Liver (tissue), 9 donors: Measurements from ENCODE around the gene FYTTD1. TPM values are rescaled to one million over a fixed set of nuclear protein-coding genes. Genes with fewer than 3 reads are reported as not detected.

Source experiments
- DNase-seq: peaks from one replicate; pipeline ENCODE4 v3.0.0-alpha.2; 2017; ENCODE audit warnings: low spot score
- H3K27ac ChIP-seq, 2 donors: one replicate each; pipeline ENCODE4 v1.7.0; 2013; ENCODE audit warnings: inconsistent platforms in 2 of 2, low read length in 2 of 2, control low read depth in 1 of 2, low read depth in 1 of 2, mild to moderate bottlenecking in 1 of 2
- H3K27me3 ChIP-seq, 4 donors: one replicate each; pipeline versions ENCODE4 v1.6.1 to v1.7.0; 2013; ENCODE audit warnings: low read length in 3 of 4, inconsistent platforms in 1 of 4, mild to moderate bottlenecking in 1 of 4, moderate library complexity in 1 of 4; ENCODE audit not compliant: control insufficient read depth in 4 of 4, insufficient read depth in 4 of 4
- H3K36me3 ChIP-seq, 4 donors: one replicate each; pipeline versions ENCODE4 v1.6.1 to v1.7.0; 2013; ENCODE audit warnings: low read length in 3 of 4, mild to moderate bottlenecking in 3 of 4, low read depth in 1 of 4, moderate library complexity in 1 of 4; ENCODE audit not compliant: control insufficient read depth in 4 of 4, insufficient read depth in 3 of 4
- H3K4me1 ChIP-seq, 4 donors: one replicate each; pipeline versions ENCODE4 v1.6.1 to v1.7.0; 2013; ENCODE audit warnings: low read length in 3 of 4, mild to moderate bottlenecking in 3 of 4, moderate library complexity in 1 of 4; ENCODE audit not compliant: control insufficient read depth in 4 of 4, insufficient read depth in 4 of 4
- H3K4me3 ChIP-seq, 3 donors: one replicate each; pipeline versions ENCODE4 v1.6.1 to v1.7.0; 2013; ENCODE audit warnings: low read length in 3 of 3, control low read depth in 1 of 3, low read depth in 1 of 3, mild to moderate bottlenecking in 1 of 3
- H3K9ac ChIP-seq, 2 donors: one replicate each; pipeline ENCODE4 v1.7.0; 2013; ENCODE audit warnings: low read length in 2 of 2, mild to moderate bottlenecking in 2 of 2, moderate library complexity in 2 of 2, control low read depth in 1 of 2, low read depth in 1 of 2
- H3K9me3 ChIP-seq, 4 donors: one replicate each; pipeline versions ENCODE4 v1.6.1 to v1.7.0; 2013; ENCODE audit warnings: low read length in 3 of 4; ENCODE audit not compliant: control insufficient read depth in 4 of 4
- EGR1 ChIP-seq, 2 donors: IDR thresholded peaks; 2 replicates each; pipeline ENCODE4 v1.6.1; 2016 to 2018; ENCODE audit warnings: antibody characterized with exemption in 2 of 2, low read depth in 2 of 2
- FOXA1 ChIP-seq: IDR thresholded peaks from 2 replicates; pipeline ENCODE4 v1.6.1; 2016; ENCODE audit warnings: antibody characterized with exemption
- FOXA2 ChIP-seq: IDR thresholded peaks from 2 replicates; pipeline ENCODE4 v1.6.1; 2016; ENCODE audit warnings: antibody characterized with exemption
- GABPA ChIP-seq, 2 donors: IDR thresholded peaks in 1 of 2; conservative IDR thresholded peaks in 1 of 2; 2 replicates each; pipeline ENCODE4 v1.6.1; 2016; ENCODE audit warnings: antibody characterized with exemption in 2 of 2, mild to moderate bottlenecking in 1 of 2, moderate library complexity in 1 of 2
- HNF4G ChIP-seq: IDR thresholded peaks from 2 replicates; pipeline ENCODE4 v1.6.1; 2016; ENCODE audit warnings: antibody characterized with exemption
- JUND ChIP-seq, 2 donors: IDR thresholded peaks; 2 replicates each; pipeline ENCODE4 v1.6.1; 2016; ENCODE audit warnings: antibody characterized with exemption in 2 of 2
- NR2F2 ChIP-seq: IDR thresholded peaks from 2 replicates; pipeline ENCODE4 v1.6.1; 2016; ENCODE audit warnings: antibody characterized with exemption
- RAD21 ChIP-seq, 2 donors: IDR thresholded peaks; 2 replicates each; pipeline ENCODE4 v1.6.1; 2016; ENCODE audit warnings: antibody characterized with exemption in 2 of 2, mild to moderate bottlenecking in 2 of 2
- RXRA ChIP-seq, 2 donors: IDR thresholded peaks; 2 replicates each; pipeline ENCODE4 v1.6.1; 2017 to 2018; ENCODE audit warnings: antibody characterized with exemption in 2 of 2, mild to moderate bottlenecking in 1 of 2
- SP1 ChIP-seq: IDR thresholded peaks from 2 replicates; pipeline ENCODE4 v1.6.1; 2018; ENCODE audit warnings: antibody characterized with exemption, mild to moderate bottlenecking
- TAF1 ChIP-seq: conservative IDR thresholded peaks from 2 replicates; pipeline ENCODE4 v1.6.1; 2016; ENCODE audit warnings: antibody characterized with exemption, mild to moderate bottlenecking
- YY1 ChIP-seq: IDR thresholded peaks from 2 replicates; pipeline ENCODE4 v1.6.1; 2016; ENCODE audit warnings: antibody characterized with exemption, mild to moderate bottlenecking
- ZBTB33 ChIP-seq: IDR thresholded peaks from 2 replicates; pipeline ENCODE4 v1.6.1; 2016; ENCODE audit warnings: antibody characterized with exemption
- WGBS: extraction: QIAGEN DNeasy Blood & Tissue Kit; methylation state at CpG from one replicate; pipeline ENCODE4 v1.1.7; 2013; 5-methylcytosine and 5-hydroxymethylcytosine counted together
- polyA plus RNA-seq, 2 donors: library from polyadenylated mRNA; stranded (reverse) in 1 of 2; unstranded in 1 of 2; fragments of 200-250 nt in 1 of 2; fragments of >200 nt in 1 of 2; fragmentation: Nextera tagmentation in 1 of 2; extraction: Ambion mirVana in 1 of 2; gene quantifications; one replicate each; pipeline versions ENCODE4 v1.2.1 to v1.2.3, GENCODE V29; 2013 to 2015
- total RNA-seq, 2 donors: library from RNA; depleted of rRNA; stranded (reverse); fragments of >200 nt; gene quantifications; one replicate each; pipeline ENCODE4 v1.2.3, GENCODE V29; 2014
- TF ChIP-seq, protein P1 (sequence below): IDR thresholded peaks from 2 replicates; pipeline ENCODE4 v1.6.1; 2016; ENCODE audit warnings: antibody characterized with exemption, mild to moderate bottlenecking
- TF ChIP-seq, protein P2 (sequence below): IDR thresholded peaks from 2 replicates; pipeline ENCODE4 v1.6.1; 2016; ENCODE audit warnings: antibody characterized with exemption
- TF ChIP-seq, protein P3 (sequence below): fragments of 150-350 bp; IDR thresholded peaks from 2 replicates; pipeline ENCODE4 v1.5.1; 2017; ENCODE audit warnings: improper control_type of control experiment, low read depth, low read length; ENCODE audit not compliant: missing input control
- TF ChIP-seq, protein P4 (sequence below): IDR thresholded peaks from 2 replicates; pipeline ENCODE4 v1.6.1; 2016; ENCODE audit warnings: antibody characterized with exemption
- donor health status: healthy.
- donor health status: healthy.
- donor health status: healthy.
- donor health status: healthy.
- donor health status: healthy.

The FYTTD1 gene
- total and polyA plus RNA-seq, 4 donors, result 11.5 to 22.7 (median 16.0) TPM

GRCh38 chr3:197787412-197787811 is 37.7 kb downstream of the FYTTD1 start:
- no peaks in the 10 kb centered on the region for H3K27me3 ChIP-seq
- H3K4me1 ChIP-seq, result peaks cover 0 to 9% (median 0%) of the 10 kb centered on the region in 4 donors
- H3K4me3 ChIP-seq, result no peak overlapping the region
- no peak for DNase-seq
- no peak overlapping the region for H3K9ac ChIP-seq
- H3K27ac ChIP-seq, result no peak overlapping the region
- TF ChIP-seq YY1, result no peak
- no peak for TF ChIP-seq EGR1 (IDR thresholded peaks at IDR 0.05; ENCODE audit: low read depth in 2 of 2)
- TF ChIP-seq NR2F2, result no peak
- no peak for TF ChIP-seq FOXA1
- TF ChIP-seq, protein P1, sequence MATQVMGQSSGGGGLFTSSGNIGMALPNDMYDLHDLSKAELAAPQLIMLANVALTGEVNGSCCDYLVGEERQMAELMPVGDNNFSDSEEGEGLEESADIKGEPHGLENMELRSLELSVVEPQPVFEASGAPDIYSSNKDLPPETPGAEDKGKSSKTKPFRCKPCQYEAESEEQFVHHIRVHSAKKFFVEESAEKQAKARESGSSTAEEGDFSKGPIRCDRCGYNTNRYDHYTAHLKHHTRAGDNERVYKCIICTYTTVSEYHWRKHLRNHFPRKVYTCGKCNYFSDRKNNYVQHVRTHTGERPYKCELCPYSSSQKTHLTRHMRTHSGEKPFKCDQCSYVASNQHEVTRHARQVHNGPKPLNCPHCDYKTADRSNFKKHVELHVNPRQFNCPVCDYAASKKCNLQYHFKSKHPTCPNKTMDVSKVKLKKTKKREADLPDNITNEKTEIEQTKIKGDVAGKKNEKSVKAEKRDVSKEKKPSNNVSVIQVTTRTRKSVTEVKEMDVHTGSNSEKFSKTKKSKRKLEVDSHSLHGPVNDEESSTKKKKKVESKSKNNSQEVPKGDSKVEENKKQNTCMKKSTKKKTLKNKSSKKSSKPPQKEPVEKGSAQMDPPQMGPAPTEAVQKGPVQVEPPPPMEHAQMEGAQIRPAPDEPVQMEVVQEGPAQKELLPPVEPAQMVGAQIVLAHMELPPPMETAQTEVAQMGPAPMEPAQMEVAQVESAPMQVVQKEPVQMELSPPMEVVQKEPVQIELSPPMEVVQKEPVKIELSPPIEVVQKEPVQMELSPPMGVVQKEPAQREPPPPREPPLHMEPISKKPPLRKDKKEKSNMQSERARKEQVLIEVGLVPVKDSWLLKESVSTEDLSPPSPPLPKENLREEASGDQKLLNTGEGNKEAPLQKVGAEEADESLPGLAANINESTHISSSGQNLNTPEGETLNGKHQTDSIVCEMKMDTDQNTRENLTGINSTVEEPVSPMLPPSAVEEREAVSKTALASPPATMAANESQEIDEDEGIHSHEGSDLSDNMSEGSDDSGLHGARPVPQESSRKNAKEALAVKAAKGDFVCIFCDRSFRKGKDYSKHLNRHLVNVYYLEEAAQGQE, result no peak
- TF ChIP-seq ZBTB33, result no peak
- TF ChIP-seq GABPA (IDR thresholded peaks at IDR 0.05 in 1 of 2, conservative IDR thresholded peaks at IDR 0.05 in 1 of 2), result no peak
- no peak for TF ChIP-seq RXRA (IDR thresholded peaks at IDR 0.05)
- no peak for TF ChIP-seq TAF1
- no peak for TF ChIP-seq HNF4G
- TF ChIP-seq FOXA2, result no peak
- TF ChIP-seq, protein P2, sequence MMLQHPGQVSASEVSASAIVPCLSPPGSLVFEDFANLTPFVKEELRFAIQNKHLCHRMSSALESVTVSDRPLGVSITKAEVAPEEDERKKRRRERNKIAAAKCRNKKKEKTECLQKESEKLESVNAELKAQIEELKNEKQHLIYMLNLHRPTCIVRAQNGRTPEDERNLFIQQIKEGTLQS, result no peak
- TF ChIP-seq JUND (IDR thresholded peaks at IDR 0.05), result no peak
- TF ChIP-seq, protein P3, sequence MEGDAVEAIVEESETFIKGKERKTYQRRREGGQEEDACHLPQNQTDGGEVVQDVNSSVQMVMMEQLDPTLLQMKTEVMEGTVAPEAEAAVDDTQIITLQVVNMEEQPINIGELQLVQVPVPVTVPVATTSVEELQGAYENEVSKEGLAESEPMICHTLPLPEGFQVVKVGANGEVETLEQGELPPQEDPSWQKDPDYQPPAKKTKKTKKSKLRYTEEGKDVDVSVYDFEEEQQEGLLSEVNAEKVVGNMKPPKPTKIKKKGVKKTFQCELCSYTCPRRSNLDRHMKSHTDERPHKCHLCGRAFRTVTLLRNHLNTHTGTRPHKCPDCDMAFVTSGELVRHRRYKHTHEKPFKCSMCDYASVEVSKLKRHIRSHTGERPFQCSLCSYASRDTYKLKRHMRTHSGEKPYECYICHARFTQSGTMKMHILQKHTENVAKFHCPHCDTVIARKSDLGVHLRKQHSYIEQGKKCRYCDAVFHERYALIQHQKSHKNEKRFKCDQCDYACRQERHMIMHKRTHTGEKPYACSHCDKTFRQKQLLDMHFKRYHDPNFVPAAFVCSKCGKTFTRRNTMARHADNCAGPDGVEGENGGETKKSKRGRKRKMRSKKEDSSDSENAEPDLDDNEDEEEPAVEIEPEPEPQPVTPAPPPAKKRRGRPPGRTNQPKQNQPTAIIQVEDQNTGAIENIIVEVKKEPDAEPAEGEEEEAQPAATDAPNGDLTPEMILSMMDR, result no peak
- TF ChIP-seq, protein P4, sequence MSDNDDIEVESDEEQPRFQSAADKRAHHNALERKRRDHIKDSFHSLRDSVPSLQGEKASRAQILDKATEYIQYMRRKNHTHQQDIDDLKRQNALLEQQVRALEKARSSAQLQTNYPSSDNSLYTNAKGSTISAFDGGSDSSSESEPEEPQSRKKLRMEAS, result no peak
- peaks cover 0 to 2% (median under 1%) of the 10 kb centered on the region in 4 donors for H3K36me3 ChIP-seq
- H3K9me3 ChIP-seq, result no peaks in the 10 kb centered on the region
- WGBS, result 76% methylated on average over 1 of the region's 1 CpG

GRCh38 chr3:197789309-197789708 is 39.6 kb downstream of the FYTTD1 start:
- peaks cover 3 to 19% (median 5%) of the 10 kb centered on the region in 4 donors for H3K4me1 ChIP-seq
- DNase-seq, result no peak
- WGBS, result 95% methylated on average over 3 of the region's 3 CpGs
- H3K27ac ChIP-seq, result no peak overlapping the region
- no peaks in the 10 kb centered on the region for H3K9me3 ChIP-seq
- H3K36me3 ChIP-seq, result peaks cover 0 to 2% (median 0%) of the 10 kb centered on the region in 4 donors
- H3K27me3 ChIP-seq, result no peaks in the 10 kb centered on the region
- H3K4me3 ChIP-seq, result no peak overlapping the region
- H3K9ac ChIP-seq, result no peak overlapping the region
- TF ChIP-seq, protein P3, result no peak
- no peak for TF ChIP-seq RAD21 (IDR thresholded peaks at IDR 0.05)
- TF ChIP-seq YY1, result no peak
- no peak for TF ChIP-seq ZBTB33
- TF ChIP-seq NR2F2, result no peak
- TF ChIP-seq, protein P2, result no peak
- TF ChIP-seq FOXA2, result no peak
- no peak for TF ChIP-seq EGR1 (IDR thresholded peaks at IDR 0.05; ENCODE audit: low read depth in 2 of 2)
- TF ChIP-seq, protein P4, result no peak
- TF ChIP-seq HNF4G, result no peak
- no peak for TF ChIP-seq TAF1
- TF ChIP-seq SP1, result no peak
